ENCODE results near the gene DZIP3.

- TF ChIP-seq, protein P1, sequence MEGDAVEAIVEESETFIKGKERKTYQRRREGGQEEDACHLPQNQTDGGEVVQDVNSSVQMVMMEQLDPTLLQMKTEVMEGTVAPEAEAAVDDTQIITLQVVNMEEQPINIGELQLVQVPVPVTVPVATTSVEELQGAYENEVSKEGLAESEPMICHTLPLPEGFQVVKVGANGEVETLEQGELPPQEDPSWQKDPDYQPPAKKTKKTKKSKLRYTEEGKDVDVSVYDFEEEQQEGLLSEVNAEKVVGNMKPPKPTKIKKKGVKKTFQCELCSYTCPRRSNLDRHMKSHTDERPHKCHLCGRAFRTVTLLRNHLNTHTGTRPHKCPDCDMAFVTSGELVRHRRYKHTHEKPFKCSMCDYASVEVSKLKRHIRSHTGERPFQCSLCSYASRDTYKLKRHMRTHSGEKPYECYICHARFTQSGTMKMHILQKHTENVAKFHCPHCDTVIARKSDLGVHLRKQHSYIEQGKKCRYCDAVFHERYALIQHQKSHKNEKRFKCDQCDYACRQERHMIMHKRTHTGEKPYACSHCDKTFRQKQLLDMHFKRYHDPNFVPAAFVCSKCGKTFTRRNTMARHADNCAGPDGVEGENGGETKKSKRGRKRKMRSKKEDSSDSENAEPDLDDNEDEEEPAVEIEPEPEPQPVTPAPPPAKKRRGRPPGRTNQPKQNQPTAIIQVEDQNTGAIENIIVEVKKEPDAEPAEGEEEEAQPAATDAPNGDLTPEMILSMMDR (IDR thresholded peaks at IDR 0.05) = no peak
- no peak for TF ChIP-seq POLR2A (IDR thresholded peaks at IDR 0.05)
Measured at GRCh38 chr3:108610651-108611050, 21.1 kb downstream of the DZIP3 start.

All from lower leg skin (tissue), 3 donors.